Measurements from ENCODE around the gene YPEL2.
"Not testable (repeated sequence)": the region's sequence is repeated elsewhere in the genome, so short reads cannot be mapped to it uniquely, and the experiment has no call there.

Gene YPEL2

DNA sequence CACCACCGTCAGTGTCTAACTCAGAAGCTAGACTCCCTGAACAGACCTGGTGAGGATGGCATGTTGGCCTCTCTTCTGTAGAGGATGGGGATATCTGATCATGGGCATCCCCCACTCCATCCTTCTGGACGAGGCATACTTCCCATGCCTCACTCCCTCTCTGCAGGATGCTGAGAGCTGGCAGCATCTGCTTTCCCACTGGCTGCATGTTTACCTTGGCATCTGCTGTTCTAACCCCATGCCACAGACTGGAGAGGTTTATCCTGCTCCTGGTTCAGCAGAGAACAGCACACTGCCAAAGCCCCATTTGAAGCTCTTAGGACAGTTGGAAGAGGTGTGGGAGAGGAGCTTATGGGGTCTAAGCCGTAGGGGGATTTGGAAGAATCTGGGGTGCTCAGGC is 46.0 kb downstream of the YPEL2 start:
- DNase-seq (ENCODE audit: low read depth in 2 of 2) = no peak

DNA sequence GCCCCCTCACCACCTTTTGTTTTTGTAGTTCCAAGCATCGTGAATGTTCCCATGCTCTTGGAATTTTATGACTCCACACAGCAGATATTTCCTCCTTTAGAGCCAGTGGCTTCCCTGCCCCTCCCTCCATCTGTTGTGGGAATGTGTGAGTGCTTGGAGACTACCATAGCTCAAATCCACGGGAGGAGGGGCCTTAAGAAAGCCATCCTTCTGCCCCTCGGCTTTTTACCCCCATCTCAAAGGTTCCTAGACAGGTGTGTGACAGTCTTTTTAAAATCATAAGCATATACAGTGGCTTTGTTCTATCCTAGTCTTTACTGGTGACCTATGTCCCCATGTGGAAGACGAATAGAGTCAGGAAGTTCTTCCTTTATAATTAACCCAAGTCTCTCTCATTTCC is 47.2 kb downstream of the YPEL2 start:
- no peak for DNase-seq (ENCODE audit: low read depth in 2 of 2)

DNA sequence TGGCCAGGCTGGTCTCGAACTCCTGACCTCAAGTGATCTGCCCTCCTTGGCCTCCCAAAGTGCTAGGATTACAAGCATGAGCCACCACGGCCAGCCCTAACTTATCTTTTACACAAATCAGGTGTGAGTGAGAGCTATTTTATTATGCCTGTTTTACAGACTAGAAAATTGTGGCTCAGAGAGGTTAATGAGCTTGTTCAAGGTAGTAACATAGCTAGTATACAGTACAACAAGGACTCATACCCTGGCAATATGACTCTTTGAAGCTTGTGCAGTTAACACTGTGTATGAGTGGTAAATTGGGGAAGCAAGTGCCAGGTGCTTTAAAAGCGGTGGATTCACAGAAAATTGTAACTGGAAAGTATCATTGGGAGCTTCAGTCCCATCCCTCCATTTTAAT is 49.0 kb downstream of the YPEL2 start:
- DNase-seq (ENCODE audit: low read depth in 2 of 2) = no peak

DNA sequence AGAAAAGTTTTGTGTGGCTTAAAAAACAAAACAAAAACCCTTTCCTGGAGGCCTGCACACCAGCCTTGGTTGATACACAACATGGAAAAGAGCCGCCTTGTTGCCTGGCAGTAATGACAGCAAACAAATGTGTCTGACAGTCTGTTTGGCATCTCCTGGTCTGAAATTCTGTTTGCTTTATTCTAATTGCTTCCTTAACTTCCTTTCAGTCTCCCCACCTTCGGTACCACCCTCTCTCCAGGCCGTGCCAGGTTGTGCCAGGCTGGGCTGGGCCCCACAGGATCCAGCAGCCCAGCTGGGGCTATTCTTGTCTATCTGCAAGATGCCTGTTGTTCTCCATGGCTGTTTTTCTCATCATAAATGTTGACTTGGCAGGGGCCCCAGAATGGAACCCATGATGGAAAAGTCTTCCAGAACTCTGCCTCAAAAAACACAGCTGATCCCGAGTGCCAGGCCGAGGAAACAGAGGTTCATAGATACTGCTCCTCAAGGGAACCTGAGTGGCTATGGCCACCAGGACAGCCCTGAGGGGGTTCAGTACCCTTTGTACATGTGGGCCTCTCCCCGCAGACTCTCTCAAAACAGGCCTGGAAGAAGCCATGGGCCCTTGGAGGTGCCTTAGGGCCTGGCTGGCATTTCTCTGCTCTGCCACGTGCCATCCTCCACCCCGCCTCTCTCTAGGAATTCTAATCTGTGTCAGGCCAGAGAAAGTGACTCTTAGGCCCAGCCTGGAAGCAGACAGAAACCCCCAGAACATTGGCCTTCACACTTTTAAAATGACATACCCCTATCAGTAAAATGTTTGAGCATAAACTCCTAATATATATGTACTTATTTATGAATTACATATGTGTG is 50.5 kb downstream of the YPEL2 start:
- no peak for DNase-seq (ENCODE audit: low read depth in 2 of 2)

DNA sequence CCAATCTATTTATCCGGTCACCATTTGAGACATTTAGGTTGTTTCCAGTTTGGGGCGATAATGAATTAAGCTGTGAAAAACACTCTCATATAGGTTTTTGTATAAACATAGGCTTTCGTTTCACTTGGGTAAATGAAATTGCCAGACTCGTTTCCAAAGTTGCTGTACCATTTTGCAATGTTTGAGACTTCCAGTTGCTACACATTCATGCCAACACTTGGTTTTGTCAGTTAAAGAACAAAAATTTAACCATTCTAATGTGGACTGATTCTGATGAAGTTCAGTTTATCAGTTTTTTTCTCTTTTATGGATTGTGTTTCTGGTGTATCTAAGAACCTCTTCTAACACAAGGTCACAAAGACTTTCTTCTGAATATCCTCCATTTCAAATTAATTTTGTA is 52.4 kb downstream of the YPEL2 start:
- no peak for DNase-seq (ENCODE audit: low read depth in 2 of 2)

DNA sequence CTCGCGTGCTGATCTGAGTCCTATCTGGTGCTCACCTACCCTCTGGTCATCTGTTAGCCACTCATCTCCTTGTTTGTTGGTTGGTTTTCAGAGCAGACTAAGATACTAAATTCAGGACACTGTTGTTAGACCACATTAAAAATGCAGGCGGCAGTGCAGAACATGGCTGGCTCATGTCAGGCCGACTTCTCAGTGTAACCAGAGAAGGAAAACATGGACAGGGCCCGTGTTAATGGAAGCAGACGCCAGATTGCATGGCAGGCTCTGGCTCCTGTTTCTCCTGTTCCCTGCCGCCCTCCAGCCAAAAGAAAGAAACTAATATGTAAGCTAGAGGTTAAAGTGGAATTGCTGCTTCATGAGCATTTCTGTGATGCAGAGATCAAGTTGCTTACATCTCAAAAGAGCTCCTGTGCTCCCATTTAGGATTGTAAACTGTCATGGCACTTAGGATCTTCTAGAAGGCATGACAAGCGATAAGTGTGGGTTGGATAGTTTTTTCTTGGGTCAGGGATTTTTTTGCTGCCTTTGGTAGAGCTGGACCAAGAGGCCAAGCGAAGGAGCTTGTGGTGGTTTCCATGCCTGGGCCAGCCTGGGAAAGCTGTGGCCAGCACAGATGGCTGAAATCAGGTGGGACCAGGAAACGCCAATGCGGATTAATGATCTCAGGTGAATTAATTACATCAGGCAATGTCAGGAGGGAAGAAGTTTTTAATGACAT is 56.1 kb downstream of the YPEL2 start:
- DNase-seq (ENCODE audit: low read depth in 2 of 2) = no peak

DNA sequence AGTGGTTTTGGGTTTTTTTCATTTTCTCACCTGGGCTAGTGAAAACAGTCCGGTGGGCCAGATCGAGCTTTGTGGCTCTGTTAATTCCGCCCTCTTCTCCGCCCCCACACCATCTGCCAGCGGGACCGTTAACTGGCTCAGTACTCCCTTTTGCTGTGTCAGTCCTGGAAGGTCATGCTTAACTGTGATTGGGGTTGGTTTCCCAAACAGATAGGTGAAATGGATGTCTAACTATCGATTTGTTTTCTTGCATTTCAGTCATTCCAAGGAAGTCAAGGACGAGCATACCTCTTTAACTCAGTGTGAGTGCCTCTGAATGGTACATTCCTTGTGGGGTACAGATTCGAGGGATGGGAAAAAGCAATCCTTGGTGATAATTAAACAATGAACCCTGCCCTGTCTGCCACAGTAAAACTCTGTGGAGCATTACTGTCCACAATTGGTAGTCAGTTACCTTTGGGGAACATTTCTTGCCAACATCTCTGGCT is 56.7 kb downstream of the YPEL2 start:
- no peak for DNase-seq (ENCODE audit: low read depth in 2 of 2)

DNA sequence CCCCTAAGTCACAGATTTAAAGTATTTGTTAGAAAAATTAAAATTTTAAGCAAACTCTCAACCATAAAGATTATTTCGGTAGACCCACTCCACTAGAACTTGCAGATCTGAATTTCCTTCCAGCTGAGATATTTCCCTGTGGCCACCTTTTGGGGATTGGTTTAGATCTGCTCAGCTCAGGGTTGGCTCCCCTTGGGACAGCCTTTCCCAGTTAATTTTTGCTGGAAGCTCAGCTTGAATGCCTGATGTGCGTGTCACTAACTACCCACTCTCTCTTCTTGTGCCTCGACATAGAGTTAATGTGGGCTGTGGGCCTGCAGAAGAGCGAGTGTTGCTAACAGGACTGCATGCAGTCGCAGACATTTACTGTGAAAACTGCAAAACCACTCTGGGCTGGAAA is 57.6 kb downstream of the YPEL2 start:
- no peak for DNase-seq (ENCODE audit: low read depth in 2 of 2)

DNA sequence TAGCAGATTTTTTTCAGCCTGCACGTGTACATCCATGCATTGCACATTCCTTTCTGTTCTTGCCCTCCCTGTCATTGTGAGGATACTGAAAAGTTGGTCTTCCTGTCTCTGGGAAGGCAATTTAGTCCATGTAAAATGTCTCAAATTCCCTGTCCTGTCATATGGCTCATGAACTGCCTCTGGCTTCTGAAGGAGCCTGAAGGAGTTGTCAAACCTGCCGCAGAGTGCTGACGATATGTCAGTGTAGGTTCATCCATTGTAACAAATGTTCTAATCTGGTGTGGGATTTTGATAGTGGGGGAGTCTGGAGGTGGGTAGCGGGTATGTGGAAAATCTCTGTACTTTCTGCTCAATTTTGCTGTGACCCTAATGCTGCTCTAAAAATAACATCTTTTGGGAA is 59.6 kb downstream of the YPEL2 start:
- no peak for DNase-seq (ENCODE audit: low read depth in 2 of 2)

DNA sequence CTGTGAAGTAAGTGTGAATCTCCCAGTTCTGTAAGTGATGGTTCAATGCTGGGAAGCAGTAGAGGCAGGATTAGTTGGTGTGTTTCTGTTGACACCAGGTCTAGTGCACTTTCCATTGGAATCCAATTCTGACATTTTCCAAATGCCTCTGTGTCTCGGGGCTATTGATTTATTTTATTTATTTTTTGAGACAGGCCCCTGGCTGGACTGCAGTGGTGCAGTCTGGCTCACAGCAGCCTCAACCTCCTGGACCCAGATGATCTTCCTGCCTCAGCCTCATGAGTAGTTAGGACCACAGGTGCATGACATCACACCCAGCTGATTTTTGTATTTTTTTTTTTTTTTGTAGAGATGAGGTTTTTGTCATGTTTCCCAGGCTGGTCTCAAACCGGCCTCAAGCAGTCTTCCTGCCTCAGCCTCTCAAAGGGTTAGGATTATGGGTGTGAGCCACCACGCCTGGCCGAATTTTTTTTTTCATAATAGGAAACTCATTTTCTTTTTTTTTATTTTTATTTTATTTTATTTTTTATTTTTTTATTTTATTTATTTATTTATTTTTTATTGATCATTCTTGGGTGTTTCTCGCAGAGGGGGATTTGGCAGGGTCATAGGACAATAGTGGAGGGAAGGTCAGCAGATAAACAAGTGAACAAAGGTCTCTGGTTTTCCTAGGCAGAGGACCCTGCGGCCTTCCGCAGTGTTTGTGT is 61.7 kb downstream of the YPEL2 start:
- no peak for DNase-seq (ENCODE audit: low read depth in 2 of 2)

DNA sequence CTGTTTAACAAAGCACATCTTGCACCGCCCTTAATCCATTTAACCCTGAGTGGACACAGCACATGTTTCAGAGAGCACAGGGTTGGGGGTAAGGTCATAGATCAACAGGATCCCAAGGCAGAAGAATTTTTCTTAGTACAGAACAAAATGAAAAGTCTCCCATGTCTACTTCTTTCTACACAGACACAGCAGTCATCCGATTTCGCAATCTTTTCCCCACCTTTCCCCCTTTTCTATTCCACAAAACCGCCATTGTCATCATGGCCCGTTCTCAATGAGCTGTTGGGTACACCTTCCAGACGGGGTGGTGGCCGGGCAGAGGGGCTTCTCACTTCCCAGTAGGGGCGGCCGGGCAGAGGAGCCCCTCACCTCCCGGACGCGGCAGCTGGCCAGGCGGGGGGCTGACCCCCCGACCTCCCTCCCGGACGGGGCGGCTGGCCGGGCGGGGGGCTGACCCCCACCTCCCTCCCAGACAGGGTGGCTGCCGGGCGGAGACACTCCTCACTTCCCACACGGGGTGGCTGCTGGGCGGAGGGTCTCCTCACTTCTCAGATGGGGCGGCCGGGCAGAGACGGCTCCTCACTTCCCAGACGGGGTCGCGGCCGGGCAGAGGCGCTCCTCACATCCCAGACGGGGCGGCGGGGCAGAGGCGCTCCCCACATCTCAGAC is 62.4 kb downstream of the YPEL2 start:
- not testable (repeated sequence) for DNase-seq (ENCODE audit: low read depth in 2 of 2)

DNA sequence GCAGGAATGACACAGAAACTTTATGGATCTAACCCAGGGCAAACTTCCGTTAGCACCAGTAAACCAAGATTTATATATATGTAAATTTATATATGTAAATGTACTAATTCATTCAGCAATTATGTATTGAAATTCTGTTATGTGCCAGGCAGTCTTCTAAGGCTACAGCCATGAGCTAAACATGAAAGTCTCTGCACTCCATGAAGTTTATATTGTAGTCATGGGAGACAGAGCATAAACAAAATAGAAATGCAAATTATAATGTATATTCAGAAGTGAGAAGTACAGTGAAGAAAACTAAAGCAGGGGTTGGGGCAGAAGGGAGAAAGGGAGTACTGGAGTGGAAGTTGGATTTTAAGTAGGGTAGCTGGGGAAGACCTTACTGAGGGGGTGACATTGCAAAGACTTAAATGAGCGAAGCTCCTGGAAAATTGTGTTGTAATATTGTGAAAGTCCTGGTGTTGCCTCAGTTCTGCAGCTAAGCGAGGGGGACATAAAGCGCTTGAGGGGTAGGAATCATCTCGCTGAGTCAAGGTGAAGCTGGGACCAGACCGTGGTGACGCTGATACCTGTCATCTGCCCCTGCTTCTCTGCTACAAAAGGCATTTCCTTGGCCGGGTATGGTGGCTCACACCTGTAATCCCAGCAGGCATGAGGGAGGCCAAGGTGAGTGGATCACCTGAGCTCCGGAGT is 64.8 kb downstream of the YPEL2 start:
- no peak for DNase-seq (ENCODE audit: low read depth in 2 of 2)

DNA sequence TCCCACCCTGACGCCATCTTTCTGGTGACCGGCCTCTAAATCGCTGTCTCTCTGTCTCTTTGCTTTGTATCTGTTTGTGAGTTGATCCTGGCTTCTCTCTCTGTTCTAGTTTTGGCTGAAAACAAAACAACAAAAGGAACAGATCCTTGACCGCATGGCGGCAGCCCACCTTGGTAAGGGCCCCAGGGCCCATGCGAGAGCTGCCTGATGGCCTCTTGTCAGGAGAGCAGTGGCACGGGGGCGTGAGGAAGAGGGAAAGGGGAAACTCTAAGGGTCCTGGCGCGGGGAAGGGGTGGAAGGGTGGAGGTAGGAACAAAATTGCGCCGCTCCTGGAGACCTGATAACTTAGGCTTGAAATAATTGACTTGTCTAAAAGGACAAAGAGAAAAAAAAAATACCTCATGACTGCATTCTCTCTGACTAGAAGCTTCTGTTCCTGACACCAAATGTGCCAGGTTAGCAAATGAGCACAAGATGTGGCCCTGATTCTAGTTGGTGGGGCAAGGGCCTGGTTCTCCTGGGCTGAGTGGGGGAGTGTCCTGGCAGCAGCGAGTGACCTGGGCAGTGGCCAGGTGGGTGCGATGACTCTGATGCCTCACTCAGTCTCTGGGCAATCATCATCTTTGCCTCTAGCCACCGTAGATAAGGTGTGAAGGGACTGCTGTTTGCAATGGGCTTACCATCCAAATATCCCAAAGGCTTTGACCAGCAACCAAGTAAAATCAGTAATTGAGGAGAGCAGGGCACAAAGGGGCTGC is 66.0 kb downstream of the YPEL2 start:
- DNase-seq (ENCODE audit: low read depth in 2 of 2) = no peak

DNA sequence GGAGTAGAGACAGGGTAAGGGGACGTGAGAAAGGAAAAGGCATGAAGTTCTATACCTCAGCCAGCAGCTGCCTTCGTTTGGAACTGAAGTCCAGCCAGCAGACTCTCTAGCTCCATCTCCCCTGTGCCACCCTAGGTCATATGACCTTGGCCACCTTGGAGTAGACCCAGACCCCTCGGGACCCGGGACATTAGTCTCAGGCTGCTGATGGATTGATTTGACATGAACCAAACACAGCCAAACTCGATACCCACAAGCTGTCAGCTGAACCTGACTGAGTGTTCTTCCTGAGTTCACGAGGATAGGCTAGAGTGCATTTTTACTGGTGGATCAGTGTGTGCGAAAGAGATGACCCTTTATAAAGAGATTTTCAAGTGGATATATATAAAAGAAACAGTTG is 68.5 kb downstream of the YPEL2 start:
- no peak for DNase-seq (ENCODE audit: low read depth in 2 of 2)

DNA sequence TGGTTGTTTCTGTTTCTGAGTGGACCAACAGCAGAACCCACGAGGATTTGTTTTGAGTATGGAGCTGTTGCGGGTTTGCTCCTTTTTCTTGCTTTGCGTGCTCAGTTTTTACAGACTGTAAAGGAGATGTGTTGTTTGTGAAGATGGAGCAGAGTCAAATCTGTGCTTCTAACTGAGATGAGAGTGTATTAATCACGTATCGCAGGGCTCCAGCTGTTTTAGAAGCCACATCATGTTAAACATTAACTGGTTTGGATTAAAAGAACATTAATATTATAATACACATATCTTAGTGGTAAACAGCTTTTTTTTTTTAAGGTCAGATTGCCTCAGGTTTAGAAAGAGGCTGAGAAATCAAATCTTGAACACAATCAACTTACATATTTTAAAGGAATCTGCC is 69.4 kb downstream of the YPEL2 start:
- no peak for DNase-seq (ENCODE audit: low read depth in 2 of 2)

DNA sequence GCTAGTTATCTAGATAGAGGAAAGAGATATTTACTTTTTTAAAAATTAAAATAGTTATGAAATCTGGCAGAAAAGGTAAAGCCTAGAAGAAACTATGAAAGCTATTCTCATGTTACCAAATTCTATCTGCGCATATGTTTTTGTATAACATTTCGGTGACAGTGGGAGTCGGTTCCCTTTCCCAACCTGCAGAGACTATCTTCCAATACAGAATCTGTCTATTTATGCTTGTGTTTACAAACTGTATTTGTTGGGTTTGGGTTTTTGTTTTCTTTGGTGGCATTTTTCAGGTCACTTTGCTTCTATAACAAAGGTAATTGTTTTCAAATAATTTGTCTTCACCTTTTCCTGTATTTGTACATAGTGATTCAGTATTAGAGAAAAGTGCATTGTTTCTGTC is 69.8 kb downstream of the YPEL2 start:
- no peak for DNase-seq (ENCODE audit: low read depth in 2 of 2)

DNA sequence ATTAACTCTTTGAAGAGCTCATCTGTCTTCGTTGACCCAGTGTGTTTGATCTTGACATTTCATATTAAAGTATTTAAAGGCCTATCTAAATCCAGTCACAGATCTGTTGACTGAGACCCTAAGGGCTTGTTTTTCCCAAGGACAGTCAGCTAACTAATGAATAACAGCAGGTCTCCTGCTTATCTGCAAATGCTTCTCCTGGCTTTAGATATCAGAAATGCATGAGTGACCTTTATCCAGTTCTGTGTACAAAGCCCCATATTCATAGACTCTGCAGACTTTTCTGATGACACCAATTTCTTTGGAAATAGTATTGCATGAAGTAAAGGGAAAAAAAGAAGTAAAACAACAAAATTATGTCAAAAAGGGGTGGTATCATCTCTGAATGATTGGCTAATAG is 70.3 kb downstream of the YPEL2 start:
- DNase-seq (ENCODE audit: low read depth in 2 of 2) = no peak

DNA sequence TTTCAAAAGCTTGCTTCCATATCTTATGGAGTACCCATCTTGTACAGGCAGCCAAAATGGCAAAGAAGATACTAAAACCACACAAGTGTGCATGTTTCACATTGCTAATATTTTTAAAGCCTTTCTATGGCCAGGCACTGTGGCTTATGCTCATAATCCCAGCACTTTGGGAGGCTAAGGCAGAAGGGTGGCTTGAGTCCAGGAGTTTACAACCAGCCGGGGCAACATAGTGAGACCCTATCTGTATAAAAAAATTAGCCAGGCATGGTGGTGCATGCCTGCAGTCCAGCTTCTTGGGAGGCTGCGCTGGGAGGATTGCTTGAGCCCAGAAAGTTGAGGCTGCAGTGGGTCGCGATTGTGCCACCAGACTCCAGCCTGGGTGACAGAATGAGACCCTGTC is 71.3 kb downstream of the YPEL2 start:
- no peak for DNase-seq (ENCODE audit: low read depth in 2 of 2)

DNA sequence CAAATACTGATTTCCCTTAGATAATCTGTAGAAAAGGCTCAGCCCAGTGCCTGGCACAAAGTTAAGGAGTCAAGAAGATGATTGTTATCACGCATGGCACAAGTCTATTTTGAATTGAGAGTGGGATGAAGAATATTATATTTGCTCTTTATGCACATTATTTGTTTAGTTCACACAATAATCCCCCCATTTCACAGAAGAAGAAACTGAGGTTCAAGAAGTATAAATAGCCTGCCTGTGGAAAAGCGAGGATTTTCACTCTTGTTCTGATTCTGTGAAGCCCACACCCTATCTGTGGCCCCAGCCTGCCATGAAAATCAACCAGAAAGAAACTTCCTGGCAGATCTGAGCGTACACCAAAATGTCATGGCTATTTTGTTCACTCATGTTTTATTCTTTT is 73.0 kb downstream of the YPEL2 start:
- DNase-seq (ENCODE audit: low read depth in 2 of 2) = no peak

DNA sequence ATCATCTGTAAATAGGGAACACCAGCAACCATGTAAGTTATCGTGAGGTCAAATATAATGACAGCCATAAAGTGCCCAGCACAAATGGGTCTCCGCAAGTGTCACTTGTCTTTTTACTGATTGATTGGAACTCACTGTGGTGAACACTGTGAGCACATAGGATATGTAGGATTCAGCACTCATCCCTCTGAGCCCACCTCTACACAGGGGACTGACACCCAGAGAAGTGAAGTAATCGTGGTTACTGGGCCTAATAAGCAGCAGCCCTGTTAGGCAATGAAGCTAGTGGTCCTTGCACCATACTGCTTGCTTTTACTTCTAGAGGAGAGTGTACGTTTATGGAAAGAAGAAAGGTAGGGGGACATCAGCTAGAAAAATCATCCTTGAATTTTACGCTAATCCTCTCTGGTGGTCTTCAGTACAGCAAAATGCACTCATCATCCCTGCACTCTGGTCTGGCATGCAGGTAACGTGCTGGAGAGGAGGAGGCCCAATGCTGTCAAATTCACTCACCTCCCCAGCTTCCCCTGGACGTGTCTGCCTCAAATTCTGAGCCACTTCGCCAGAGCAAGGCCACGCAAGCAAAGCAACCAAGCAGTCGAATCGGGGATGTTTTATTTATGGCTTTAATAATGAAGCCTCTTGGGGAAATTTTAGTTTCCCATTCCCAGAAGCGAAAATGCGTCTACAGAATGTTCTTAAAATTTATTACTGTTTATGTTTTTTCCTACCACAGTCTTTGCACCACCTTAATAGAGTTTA is 74.7 kb downstream of the YPEL2 start:
- no peak for DNase-seq (ENCODE audit: low read depth in 2 of 2)
